Inflammatory macrophage treated with lipopolysaccharide for 1 hour (primary cell): ENCODE data around the gene OR2T35.

Experiments
- DNase-seq, 2 donors: peaks; one replicate each; pipeline ENCODE4 v3.0.0-alpha.2; 2020 to 2022

Gene OR2T35

DNA sequence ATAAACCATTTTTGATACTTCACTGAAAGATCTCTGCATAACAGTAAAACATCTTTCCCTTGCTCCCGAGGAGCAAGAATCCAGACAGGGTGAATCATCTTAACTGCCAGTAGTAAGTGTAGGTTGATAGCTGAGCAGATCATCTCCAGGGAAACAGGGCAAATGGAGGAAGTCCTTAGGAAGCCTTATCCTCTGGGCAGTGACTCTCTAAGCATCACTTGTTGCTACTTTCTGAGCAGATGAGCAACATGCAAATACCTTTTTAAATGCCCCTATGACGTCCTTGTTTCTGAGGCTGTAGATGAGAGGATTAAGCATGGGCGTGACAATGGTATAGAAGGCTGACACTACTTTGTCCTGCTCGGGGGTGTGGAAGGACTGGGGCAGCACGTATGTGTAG lies 19.1 kb downstream of the OR2T35 start:
- no peak for DNase-seq

DNA sequence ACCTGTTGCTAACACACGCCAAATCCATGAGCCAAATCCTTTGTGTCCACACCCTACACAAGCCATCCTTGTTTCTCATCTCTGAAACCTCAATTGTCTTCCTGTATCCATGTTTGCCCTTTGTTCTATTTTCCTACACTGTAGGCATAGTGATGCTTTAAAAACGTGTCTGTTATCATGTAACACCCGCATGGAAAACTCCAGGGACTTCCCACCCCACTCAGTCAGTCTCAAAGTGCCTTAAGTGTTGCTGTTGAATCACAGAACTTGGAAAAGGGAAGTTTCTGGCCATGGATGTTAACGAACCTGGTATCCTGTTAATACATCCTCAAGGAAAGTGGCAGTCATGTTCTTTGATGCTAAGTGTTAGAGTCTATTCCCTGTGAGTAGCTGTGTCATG lies 19.9 kb downstream of the OR2T35 start:
- no peak for DNase-seq

DNA sequence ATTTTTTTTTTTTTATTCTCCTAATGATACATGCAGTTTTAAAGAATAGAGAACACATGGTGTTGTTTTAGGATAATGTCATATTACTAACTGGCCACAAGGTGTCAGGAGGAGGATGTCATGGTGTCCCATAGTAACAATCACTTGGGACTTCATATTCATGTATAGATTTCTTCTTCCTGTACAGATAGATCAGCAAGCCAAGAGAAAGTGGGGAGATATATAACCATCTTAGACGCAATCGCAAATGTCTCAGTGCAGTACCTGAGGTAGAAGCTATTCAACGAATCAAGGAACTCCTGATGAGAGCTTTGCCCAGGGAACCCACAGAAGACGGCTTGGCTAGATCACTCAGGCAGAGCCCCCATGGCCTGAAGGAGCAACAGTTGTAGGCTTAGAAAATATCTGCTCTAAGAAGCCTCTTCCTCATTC lies 22.5 kb downstream of the OR2T35 start:
- DNase-seq: peak; percentile 36 to 45

DNA sequence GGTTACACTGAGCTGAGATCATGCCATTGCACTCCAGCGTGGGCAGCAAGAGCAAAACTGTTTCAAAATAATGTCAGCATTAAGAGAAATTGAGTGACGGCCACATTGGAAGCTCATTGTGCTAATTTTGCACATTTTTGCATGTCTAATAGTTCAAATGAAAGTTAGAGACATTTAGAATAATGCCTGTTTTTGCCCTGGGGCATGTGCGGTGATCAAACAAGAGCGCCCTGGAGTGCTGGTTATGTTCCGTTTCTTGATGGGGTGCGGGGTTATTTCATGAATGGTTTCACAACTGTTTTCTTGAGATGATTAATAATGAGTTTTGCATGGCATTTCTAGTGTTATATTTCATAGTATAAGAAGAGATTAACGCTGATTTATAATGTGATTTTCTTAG lies 23.3 kb downstream of the OR2T35 start:
- DNase-seq: no peak

DNA sequence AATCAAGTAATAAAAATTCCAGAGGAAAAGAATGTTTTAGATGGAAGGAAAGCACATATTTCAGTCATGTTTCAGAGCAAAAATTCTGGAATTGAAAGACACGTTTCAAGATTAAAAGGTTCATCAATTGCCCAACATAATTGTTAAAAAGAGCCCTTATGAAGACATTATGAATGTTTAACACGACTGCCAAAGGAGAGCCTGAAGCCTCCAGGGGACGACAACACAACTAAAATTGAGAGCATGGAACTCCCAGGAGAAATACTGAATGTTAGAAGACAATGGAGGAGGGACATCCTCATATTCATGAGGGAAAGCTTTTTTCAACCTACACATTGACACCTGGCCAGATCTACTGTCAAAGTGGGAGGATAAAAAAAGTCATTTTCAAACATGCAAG lies 26.2 kb downstream of the OR2T35 start:
- peak; percentile 33 to 82 for DNase-seq

DNA sequence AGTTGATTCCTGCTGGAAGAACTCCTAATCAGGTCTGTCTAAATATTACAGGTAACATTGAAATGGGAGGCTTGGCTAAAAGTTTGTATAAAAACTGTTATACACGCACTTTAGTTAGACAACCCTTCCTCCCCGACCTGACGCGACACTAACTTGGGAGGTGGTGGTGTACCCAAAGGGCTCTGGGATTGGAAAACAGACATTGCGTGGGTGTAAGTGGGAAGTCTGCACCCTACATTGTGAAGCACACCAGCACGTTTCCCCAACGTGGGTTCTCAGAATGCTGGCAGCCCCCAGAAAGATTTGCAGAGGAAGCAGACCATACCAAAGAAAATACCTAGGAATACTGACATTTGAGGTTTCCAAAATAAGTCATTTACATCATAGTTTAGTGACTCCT lies 27.0 kb downstream of the OR2T35 start:
- DNase-seq: no peak

DNA sequence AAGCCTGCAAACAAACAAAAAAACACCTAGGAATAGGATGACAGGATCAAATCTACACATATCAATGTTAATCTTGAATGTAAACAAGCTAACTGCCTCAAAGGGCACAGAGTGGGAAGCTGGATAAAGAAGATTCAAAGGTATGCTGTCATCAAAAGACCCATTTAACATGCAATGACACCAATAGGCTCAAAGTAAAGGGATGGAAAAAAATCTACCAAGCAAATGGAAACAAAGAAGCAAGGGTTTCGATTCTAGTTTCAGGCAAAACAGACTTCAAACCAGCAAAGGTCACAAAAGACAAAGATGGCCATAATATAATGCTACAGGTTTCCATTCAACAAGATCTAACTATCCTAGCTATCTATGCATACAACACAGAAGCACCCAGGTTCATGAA lies 31.3 kb downstream of the OR2T35 start:
- DNase-seq: no peak

DNA sequence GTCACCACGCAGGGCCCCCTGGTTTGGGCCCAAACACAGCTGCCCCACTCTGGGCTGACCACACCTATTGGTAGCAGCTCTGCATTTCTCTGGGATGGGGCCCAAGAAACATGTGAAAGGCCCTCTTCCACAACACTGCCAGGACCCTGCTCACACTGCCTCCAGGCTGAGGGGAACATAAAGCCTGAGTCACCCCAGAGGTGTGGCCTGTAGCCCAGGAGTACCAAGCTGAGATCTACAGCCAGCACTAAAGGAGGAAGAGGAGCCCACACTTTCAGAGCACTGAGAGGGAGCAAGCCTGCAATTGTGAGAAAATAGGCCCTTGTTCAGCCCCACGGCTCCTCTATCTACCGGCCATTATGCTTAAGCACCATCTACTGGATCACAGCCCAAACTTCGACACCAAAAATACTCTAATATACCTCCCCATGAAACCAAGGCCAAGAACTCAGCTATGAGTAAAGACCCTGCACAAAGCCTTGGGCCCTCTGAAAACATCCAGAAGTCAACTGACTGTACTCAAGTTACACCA lies 33.1 kb downstream of the OR2T35 start:
- DNase-seq: peak in 1 of 2 donors; percentile 28

DNA sequence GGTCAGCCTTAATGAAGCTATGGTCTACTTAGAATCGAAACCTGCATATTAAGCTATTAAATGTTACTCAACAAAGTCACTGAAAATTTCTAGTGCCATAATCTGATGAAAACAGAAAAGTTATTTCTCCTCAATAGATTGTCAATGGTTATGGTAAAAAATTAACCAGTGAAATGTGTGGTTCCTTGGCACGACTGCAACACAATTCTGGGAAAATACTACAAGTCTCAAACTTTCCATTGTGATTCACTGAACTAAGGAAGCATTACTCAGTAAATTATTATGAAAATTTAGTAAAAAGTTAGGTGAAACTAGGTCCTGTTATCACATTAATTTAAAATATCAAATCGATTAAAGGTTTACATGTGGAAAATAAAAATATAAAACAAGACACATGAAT lies 34.8 kb downstream of the OR2T35 start:
- no peak for DNase-seq

DNA sequence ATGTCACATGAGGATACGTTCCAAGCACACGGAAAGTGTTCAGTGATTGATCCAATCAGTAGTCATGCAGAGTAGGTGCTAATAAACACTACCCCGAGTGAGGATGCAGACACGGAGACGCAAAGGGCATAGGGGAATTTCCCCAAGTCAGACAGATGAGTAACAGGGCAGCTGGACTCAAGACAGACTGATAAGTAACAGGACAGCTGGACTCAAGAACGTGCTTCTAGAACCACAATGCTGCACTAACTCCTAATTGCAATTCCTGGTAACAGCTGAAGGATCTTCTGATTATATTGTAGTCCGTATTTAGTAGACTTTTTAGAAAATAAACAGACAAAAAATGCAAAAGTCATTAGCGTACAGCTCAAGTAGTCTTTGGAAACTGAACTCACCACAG lies 45.7 kb downstream of the OR2T35 start:
- DNase-seq: no peak

DNA sequence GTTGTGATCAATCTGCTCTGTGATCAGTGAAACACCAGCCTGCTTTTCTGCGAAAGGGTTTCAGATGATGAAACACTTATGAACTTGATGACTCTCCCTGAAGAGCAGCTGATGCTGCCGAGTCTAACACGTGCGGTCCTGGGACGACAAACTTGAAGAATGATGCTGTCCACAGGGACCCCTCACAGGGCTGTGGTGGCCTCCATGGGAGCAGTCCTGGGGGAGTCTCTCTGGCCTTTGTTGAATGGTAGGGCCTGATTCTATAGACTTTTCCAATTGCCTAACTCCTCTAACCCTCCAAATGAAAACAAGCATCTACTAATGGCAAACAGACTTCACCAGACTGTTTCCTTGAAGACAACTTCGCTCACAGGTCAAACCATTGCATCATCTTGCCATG lies 47.5 kb downstream of the OR2T35 start, which contains the start of gene OR2T10:
TSS of gene OR2T10 (minus strand) at position 112 of the 400 bp plus-strand sequence. CDS start 3,932 bp downstream, outside the sequence.
- no peak for DNase-seq

DNA sequence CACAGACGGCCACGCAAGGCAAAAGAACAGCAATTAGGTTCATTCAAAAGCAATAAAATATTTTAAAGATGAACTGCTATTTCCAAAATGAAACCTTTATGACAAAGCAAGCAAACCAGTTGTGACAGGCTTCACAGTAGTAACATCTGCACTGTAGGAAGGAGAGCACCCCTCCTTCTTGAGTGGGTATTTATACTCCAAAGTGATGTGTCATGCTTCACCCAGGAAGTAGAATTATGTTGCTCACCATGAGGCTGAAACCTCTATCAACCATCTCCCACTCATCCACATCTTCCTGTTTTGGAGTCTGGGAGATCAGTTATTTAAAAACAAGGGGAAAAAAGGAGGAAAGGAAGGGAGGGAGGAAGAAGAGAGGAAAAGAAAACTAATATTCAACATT lies 48.5 kb downstream of the OR2T35 start:
- DNase-seq: peak; percentile 56 to 76

DNA sequence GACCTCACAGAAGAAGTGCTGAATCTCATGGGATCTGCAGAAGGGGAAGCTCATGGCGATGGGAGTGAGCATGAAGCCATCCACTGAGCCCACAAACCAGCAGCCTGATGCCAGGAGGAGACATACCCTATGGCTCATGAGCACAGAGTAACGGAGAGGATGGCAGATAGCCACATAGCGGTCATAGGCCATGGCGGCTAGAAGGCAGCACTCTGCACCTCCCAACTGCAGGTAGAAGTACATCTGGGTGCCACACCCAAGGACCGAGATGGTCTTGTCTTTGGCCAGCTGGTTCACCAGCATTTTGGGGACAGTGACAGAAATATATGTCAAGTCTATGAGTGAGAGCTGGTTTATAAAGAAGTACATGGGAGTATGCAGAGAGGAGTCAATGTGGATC lies 51.9 kb downstream of the OR2T35 start:
- no peak for DNase-seq

DNA sequence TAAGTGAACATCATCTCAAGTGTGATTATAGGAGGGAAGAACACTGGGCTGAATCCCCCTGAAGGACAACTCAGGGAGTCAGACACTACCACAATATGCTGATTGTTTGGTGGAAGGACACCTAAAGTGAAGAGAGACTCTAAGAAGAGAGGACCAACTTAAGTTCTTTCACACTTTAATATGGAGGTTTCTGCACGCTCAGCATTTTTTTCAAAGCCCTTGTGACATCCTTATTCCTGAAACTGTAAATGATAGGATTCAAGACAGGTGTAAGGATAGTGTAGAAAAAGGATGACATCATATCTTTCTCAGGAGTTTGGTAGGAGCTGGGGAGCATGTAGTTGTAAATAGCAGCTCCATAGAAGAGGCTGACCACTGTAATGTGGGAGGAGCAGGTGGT lies 52.4 kb downstream of the OR2T35 start:
- DNase-seq: no peak

DNA sequence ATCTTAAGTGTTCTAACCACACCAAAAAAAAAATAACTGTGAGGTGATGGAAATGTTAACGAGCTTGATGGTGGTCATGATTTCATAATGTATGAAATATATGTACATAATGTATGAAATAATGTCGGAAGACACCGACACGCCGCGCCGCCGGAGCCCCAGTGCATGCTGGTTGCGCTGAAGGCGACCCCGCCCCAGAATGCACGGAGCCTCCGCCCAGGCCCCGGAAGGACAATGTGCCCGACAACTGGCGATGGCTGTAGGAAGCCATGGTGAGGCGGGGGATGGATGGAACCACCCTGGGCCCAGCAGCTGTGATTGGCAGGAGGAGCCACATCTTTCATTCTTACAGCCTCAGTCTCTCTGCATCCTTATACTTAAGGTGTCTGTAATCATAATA lies 55.0 kb downstream of the OR2T35 start:
- no peak for DNase-seq

DNA sequence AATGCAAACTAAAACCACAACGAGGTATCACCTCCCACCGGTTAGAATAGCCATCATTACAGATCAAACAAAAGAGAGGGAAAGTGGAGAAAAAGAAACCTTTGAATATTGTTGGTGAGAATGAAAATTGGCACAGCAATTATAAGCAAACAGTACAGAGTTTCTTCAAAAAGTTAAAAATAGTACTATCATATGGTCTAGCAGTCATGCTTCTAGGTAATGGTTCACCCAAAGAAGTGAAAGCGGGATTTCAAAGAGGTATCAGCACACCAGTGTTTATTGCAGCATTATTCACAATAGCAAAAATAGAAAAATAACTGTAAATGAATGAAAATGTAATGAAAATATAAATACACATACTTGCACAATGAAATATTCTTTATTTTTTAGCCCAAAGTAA lies 55.7 kb downstream of the OR2T35 start:
- no peak for DNase-seq
